Gastrocnemius medialis (tissue), 4 donors: ENCODE results near the gene SLAMF9. TPM values are rescaled to one million over a fixed set of nuclear protein-coding genes. Genes with fewer than 3 reads are reported as not detected.

Source experiments
- ATAC-seq, 2 donors: fragments of 150-250 bp; one replicate each; pipeline ENCODE4 v1.9.1; 2016
- DNase-seq, 2 donors: peaks; one replicate each; pipeline ENCODE4 v3.0.0-alpha.2; 2019
- H3K27ac ChIP-seq, 4 donors: fragments of 200-600 bp; sonication (generic); 1 replicate in 1 of 4; 2 replicates in 3 of 4; pipeline ENCODE4 v1.5.1; 2016 to 2018; ENCODE audit warnings: mild to moderate bottlenecking in 2 of 4, moderate library complexity in 1 of 4
- H3K27me3 ChIP-seq, 3 donors: fragments of 200-600 bp; sonication (generic) in 2 of 3; 1 replicate in 1 of 3; 2 replicates in 2 of 3; pipeline versions ENCODE4 v1.5.1 to v1.6.0; 2016 to 2019; ENCODE audit warnings: mild to moderate bottlenecking in 1 of 3, moderate library complexity in 1 of 3
- H3K36me3 ChIP-seq, 2 donors: fragments of 200-600 bp; sonication (generic) in 1 of 2; one replicate each; pipeline ENCODE4 v1.5.1; 2017 to 2018
- H3K4me1 ChIP-seq, 2 donors: fragments of 200-600 bp; sonication (generic) in 1 of 2; one replicate each; pipeline ENCODE4 v1.5.1; 2016 to 2017; ENCODE audit warnings: mild to moderate bottlenecking in 2 of 2
- H3K4me3 ChIP-seq, 4 donors: fragments of 200-600 bp; sonication (generic) in 3 of 4; 1 replicate in 1 of 4; 2 replicates in 3 of 4; pipeline ENCODE4 v1.5.1; 2016 to 2019; ENCODE audit warnings: mild to moderate bottlenecking in 2 of 4
- H3K9me3 ChIP-seq, 3 donors: fragments of 200-600 bp; sonication (generic) in 2 of 3; 1 replicate in 1 of 3; 2 replicates in 2 of 3; pipeline ENCODE4 v1.5.1; 2016 to 2019
- CTCF ChIP-seq, 5 experiments: fragments of 450-650 bp in 3 of 5; fragments of 200-600 bp in 2 of 5; sonication (generic) in 2 of 5; IDR thresholded peaks in 4 of 5; conservative IDR thresholded peaks in 1 of 5; 1 replicate in 4 of 5; 2 replicates in 1 of 5; pipeline ENCODE4 v1.5.1; 2016 to 2019; ENCODE audit warnings: antibody characterized with exemption in 5 of 5, mild to moderate bottlenecking in 3 of 5, moderate library complexity in 3 of 5
- POLR2A ChIP-seq, 2 donors: fragments of 450-650 bp; IDR thresholded peaks; one replicate each; pipeline ENCODE4 v1.6.1; 2017; ENCODE audit warnings: antibody characterized with exemption in 2 of 2, mild to moderate bottlenecking in 2 of 2, moderate library complexity in 2 of 2
- in situ Hi-C, 4 donors: fragments of 200-750 bp; cut with MboI; loops; one replicate each; pipeline versions ENCODE4 v1.15.0 to v1.8.0; 2017; ENCODE audit warnings: low sequenced_read_pairs in 4 of 4
- intact Hi-C: fragments of 100-400 bp; cut with DNase I; formaldehyde crosslinking; loops from one replicate; pipeline ENCODE4 v1.15.1; 2023; ENCODE audit warnings: low total_unique reads
- total RNA-seq, 4 donors: library from RNA; depleted of rRNA; stranded (reverse); fragments of >200 nt; gene quantifications; one replicate each; pipeline versions ENCODE4 v1.1.0 to v1.2.3, GENCODE V29; 2016

Gene SLAMF9
- total RNA-seq, 4 donors from 2014 or later: not detected

DNA sequence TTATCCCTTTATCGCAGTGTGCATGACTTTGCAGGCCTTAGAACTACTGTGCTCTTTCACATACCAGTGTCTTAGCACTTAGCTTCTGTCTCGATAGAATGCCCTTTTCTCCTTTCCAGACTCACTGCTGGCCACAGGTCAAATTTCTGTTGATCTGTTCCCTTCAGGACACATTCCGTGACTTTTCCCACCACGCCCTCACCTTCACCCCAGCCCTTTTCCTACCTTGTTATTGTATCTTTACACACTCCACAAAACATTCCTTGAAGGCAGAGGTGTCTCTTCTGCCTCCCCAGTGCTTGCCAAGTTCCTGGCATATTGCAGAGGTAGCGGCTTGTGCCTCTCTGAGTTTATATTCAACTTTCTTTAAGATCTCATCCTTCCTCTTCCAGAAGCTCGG is 4.9 kb downstream of the SLAMF9 start:
- Histone ChIP-seq H3K27ac (no peak overlapping the region), H3K4me3 (no peak overlapping the region), H3K4me1 (peaks cover 0 to 15% of the 10 kb centered on the region in 2 donors), H3K27me3 (peaks cover 8 to 23% (median 11%) of the 10 kb centered on the region in 3 donors), H3K36me3 (no peaks in the 10 kb centered on the region), H3K9me3 (no peaks in the 10 kb centered on the region)
- ATAC-seq: no peak
- intact Hi-C loops: loop anchor here (5.0 kb wide), 1 partner anchor 152 kb away; no protein-coding TSS in a partner anchor
- TF ChIP-seq POLR2A (IDR thresholded peaks at IDR 0.05) (no peak), CTCF (IDR thresholded peaks at IDR 0.05 in 4 of 5, conservative IDR thresholded peaks at IDR 0.05 in 1 of 5) (no peak)
- no peak for DNase-seq
- in situ Hi-C loops: loop anchor here in 1 of 4 donors (10.0 kb wide), 1 partner anchor 56 kb away; no protein-coding TSS in a partner anchor

- no peaks in the 10 kb centered on the region for H3K9me3 ChIP-seq
- H3K36me3 ChIP-seq: no peaks in the 10 kb centered on the region
- peaks cover 0 to 15% of the 10 kb centered on the region in 2 donors for H3K4me1 ChIP-seq
- no peak for DNase-seq
- ATAC-seq: no peak
- no peak overlapping the region for H3K27ac ChIP-seq
- no peak overlapping the region for H3K4me3 ChIP-seq
- intact Hi-C loops (loop anchor here (5.0 kb wide), 1 partner anchor 151 kb away; no protein-coding TSS in a partner anchor), in situ Hi-C loops (loop anchor here in 1 of 4 donors (10.0 kb wide), 1 partner anchor 57 kb away; no protein-coding TSS in a partner anchor)
- peaks cover 15 to 26% (median 20%) of the 10 kb centered on the region in 3 donors for H3K27me3 ChIP-seq
- TF ChIP-seq CTCF (IDR thresholded peaks at IDR 0.05 in 4 of 5, conservative IDR thresholded peaks at IDR 0.05 in 1 of 5): no peak
Observed at GRCh38 chr1:159947942-159948341, 6.1 kb downstream of the SLAMF9 start.

DNA sequence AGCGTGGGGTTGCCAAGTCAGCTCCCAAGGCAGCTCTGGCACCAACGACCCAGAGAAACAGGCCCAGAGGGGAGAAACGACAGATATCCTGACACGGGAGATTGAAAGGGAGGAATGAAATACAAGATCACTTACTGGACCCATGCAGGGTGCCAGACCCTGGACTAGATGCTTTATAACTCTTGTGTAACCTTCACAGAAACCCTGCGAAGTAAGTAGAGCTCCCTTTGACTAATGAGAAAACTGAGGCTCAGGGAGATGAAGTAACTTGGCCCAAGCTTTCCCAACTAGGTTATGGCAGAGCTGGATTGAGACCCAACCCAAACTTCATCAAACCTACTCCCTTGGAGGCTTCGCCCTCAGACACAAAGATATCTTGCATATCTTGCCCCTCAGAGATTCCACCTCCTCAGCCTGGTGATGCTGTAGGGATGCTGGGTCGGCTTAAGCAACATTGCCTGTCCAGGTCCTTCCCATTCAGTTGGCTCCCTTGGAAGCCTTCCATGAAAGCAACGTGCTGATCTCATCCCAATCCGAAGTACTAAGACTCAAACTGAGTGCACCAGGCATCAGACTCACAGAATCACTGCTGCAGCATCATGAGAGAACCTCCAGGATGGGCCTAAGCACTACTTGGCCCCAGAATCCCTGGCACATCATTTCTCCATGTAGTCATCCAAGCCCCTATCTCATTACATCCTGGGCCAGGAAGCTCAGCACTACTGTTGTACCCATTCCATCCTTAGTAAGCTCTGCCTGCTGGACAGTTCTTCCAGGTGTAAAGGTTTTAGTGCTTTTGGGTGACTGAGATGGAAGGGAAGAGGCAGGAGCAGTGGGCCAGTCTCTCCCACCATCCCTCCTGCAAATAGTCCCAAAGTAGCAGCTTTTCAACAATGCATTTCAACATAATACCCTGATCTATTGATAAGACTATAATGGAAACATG is 7.5 kb downstream of the SLAMF9 start:
- Histone ChIP-seq H3K9me3 (no peaks in the 10 kb centered on the region), H3K27ac (no peak overlapping the region), H3K4me3 (no peak overlapping the region), H3K27me3 (peaks cover 24 to 27% (median 24%) of the 10 kb centered on the region in 3 donors), H3K36me3 (no peaks in the 10 kb centered on the region), H3K4me1 (peaks cover 0 to 15% of the 10 kb centered on the region in 2 donors)
- DNase-seq (no peak), ATAC-seq (no peak)
- intact Hi-C loops (loop anchor here (5.0 kb wide), 1 partner anchor 149 kb away; no protein-coding TSS in a partner anchor), in situ Hi-C loops (loop anchor here in 1 of 4 donors (10.0 kb wide), 1 partner anchor 58 kb away; no protein-coding TSS in a partner anchor)
- TF ChIP-seq CTCF (IDR thresholded peaks at IDR 0.05 in 4 of 5, conservative IDR thresholded peaks at IDR 0.05 in 1 of 5) (no peak), POLR2A (IDR thresholded peaks at IDR 0.05) (no peak)

- peaks cover 0 to 15% of the 10 kb centered on the region in 2 donors for H3K4me1 ChIP-seq
- intact Hi-C loops (loop anchor here (5.0 kb wide), 1 partner anchor 148 kb away; no protein-coding TSS in a partner anchor), in situ Hi-C loops (loop anchor here in 1 of 4 donors (10.0 kb wide), 1 partner anchor 59 kb away; no protein-coding TSS in a partner anchor)
- no peaks in the 10 kb centered on the region for H3K9me3 ChIP-seq
- H3K27me3 ChIP-seq: peaks cover 24 to 27% (median 24%) of the 10 kb centered on the region in 3 donors
- TF ChIP-seq POLR2A (IDR thresholded peaks at IDR 0.05) (no peak), CTCF (IDR thresholded peaks at IDR 0.05 in 4 of 5, conservative IDR thresholded peaks at IDR 0.05 in 1 of 5) (peak; percentile 7 to 64 (median 48))
- no peaks in the 10 kb centered on the region for H3K36me3 ChIP-seq
- ATAC-seq: peak; percentile 63 to 66
- peak within 1 kb of the TSS; percentile 45 to 62 (median 50) for H3K4me3 ChIP-seq
- H3K27ac ChIP-seq: no peak within 1 kb of the TSS
- no peak for DNase-seq
Observed at GRCh38 chr1:159945483-159946241, 8.4 kb downstream of the SLAMF9 start, which contains the start of gene IGSF9. Gene IGSF9 (minus strand): TSS chr1:159945613. CDS start chr1:159943454, 2,159 bp downstream.
